ENCODE results near the gene SETD2. TPM values are rescaled to one million over a fixed set of nuclear protein-coding genes. Genes with fewer than 3 reads are reported as not detected.

SETD2 gene
- total and polyA plus RNA-seq, 2 donors (not counting 1 experiment from before 2014, with no cell fraction given), result 22.5 to 35.3 TPM

- Histone ChIP-seq H3K4me3 (replicated peaks in 1 of 4; ENCODE audit: control extremely low read depth in 1 of 4, insufficient read depth in 1 of 4, low read depth in 3 of 4, low read length in 4 of 4) (no peak overlapping the region), H2AFZ (ENCODE audit: low read length) (no peak overlapping the region), H3K9ac (ENCODE audit: insufficient read depth, low read length) (no peak overlapping the region), H3K79me2 (ENCODE audit: control insufficient read depth, insufficient read depth, low read length) (no peaks in the 10 kb centered on the region), H3K36me3 (ENCODE audit: control insufficient read depth, insufficient read depth, low read length) (peaks cover 3% of the 10 kb centered on the region), H3K27ac (ENCODE audit: insufficient read depth, low read length) (no peak overlapping the region), H3K9me3 (ENCODE audit: control insufficient read depth, insufficient read depth, low read depth, low read length) (no peaks in the 10 kb centered on the region), H3K27me3 (ENCODE audit: control insufficient read depth, insufficient read depth, low read length) (no peaks in the 10 kb centered on the region), H3K4me2 (ENCODE audit: extremely low read depth, insufficient read depth, low read length) (no peak overlapping the region), H3K4me1 (ENCODE audit: control insufficient read depth, extremely low read depth, insufficient read depth, low read length) (peaks cover 10% of the 10 kb centered on the region), H4K20me1 (ENCODE audit: control insufficient read depth, extremely low read depth, insufficient read depth, low read length) (no peaks in the 10 kb centered on the region)
- no peak for TF ChIP-seq EZH2 (IDR thresholded peaks at IDR 0.05; ENCODE audit: low read length, missing control alignments)
- no peak for TF ChIP-seq CTCF (conservative IDR thresholded peaks at IDR 0.05 in 1 of 2, IDR thresholded peaks at IDR 0.05 in 1 of 2; ENCODE audit: low read depth in 1 of 2, low read length in 2 of 2)
- no peak for DNase-seq (ENCODE audit: low read depth in 2 of 2)
These were observed 152.5 kb downstream of the SETD2 start for GRCh38 chr3:47011371-47011770.

GRCh38 chr3:47010910-47011309, 153.0 kb downstream of the SETD2 start:
- no peak overlapping the region for H3K9ac ChIP-seq (ENCODE audit: insufficient read depth, low read length)
- no peaks in the 10 kb centered on the region for H3K79me2 ChIP-seq (ENCODE audit: control insufficient read depth, insufficient read depth, low read length)
- no peak overlapping the region for H3K4me2 ChIP-seq (ENCODE audit: extremely low read depth, insufficient read depth, low read length)
- H3K9me3 ChIP-seq (ENCODE audit: control insufficient read depth, insufficient read depth, low read depth, low read length), result no peaks in the 10 kb centered on the region
- no peaks in the 10 kb centered on the region for H3K27me3 ChIP-seq (ENCODE audit: control insufficient read depth, insufficient read depth, low read length)
- no peak for DNase-seq (ENCODE audit: low read depth in 2 of 2)
- H3K4me1 ChIP-seq (ENCODE audit: control insufficient read depth, extremely low read depth, insufficient read depth, low read length), result peaks cover 6% of the 10 kb centered on the region
- no peaks in the 10 kb centered on the region for H4K20me1 ChIP-seq (ENCODE audit: control insufficient read depth, extremely low read depth, insufficient read depth, low read length)
- H2AFZ ChIP-seq (ENCODE audit: low read length), result no peak overlapping the region
- H3K36me3 ChIP-seq (ENCODE audit: control insufficient read depth, insufficient read depth, low read length), result peaks cover 3% of the 10 kb centered on the region
- no peak for TF ChIP-seq EZH2 (IDR thresholded peaks at IDR 0.05; ENCODE audit: low read length, missing control alignments)
- no peak for TF ChIP-seq CTCF (conservative IDR thresholded peaks at IDR 0.05 in 1 of 2, IDR thresholded peaks at IDR 0.05 in 1 of 2; ENCODE audit: low read depth in 1 of 2, low read length in 2 of 2)
- H3K27ac ChIP-seq (ENCODE audit: insufficient read depth, low read length), result no peak overlapping the region
- no peak overlapping the region for H3K4me3 ChIP-seq (replicated peaks in 1 of 4; ENCODE audit: control extremely low read depth in 1 of 4, insufficient read depth in 1 of 4, low read depth in 3 of 4, low read length in 4 of 4)

- Histone ChIP-seq H3K4me3 (replicated peaks in 1 of 4; ENCODE audit: control extremely low read depth in 1 of 4, insufficient read depth in 1 of 4, low read depth in 3 of 4, low read length in 4 of 4) (peak overlapping the region in 2 of 4 experiments; percentile 39 to 54), H3K4me1 (ENCODE audit: control insufficient read depth, extremely low read depth, insufficient read depth, low read length) (peaks cover 6% of the 10 kb centered on the region), H3K27ac (ENCODE audit: insufficient read depth, low read length) (peak overlapping the region; percentile 92), H4K20me1 (ENCODE audit: control insufficient read depth, extremely low read depth, insufficient read depth, low read length) (no peaks in the 10 kb centered on the region), H3K4me2 (ENCODE audit: extremely low read depth, insufficient read depth, low read length) (peak overlapping the region; percentile 93), H3K9ac (ENCODE audit: insufficient read depth, low read length) (peak overlapping the region; percentile 84), H3K79me2 (ENCODE audit: control insufficient read depth, insufficient read depth, low read length) (no peaks in the 10 kb centered on the region), H3K9me3 (ENCODE audit: control insufficient read depth, insufficient read depth, low read depth, low read length) (no peaks in the 10 kb centered on the region), H3K27me3 (ENCODE audit: control insufficient read depth, insufficient read depth, low read length) (no peaks in the 10 kb centered on the region), H3K36me3 (ENCODE audit: control insufficient read depth, insufficient read depth, low read length) (peaks cover 3% of the 10 kb centered on the region), H2AFZ (ENCODE audit: low read length) (peak overlapping the region; percentile 16)
- TF ChIP-seq EZH2 (IDR thresholded peaks at IDR 0.05; ENCODE audit: low read length, missing control alignments) (no peak), CTCF (conservative IDR thresholded peaks at IDR 0.05 in 1 of 2, IDR thresholded peaks at IDR 0.05 in 1 of 2; ENCODE audit: low read depth in 1 of 2, low read length in 2 of 2) (no peak)
- no peak for DNase-seq (ENCODE audit: low read depth in 2 of 2)
These were observed 153.7 kb downstream of the SETD2 start for GRCh38 chr3:47010111-47010712.

All from fibroblast of lung (primary cell).